ENCODE measurements around the gene CCL26. TPM values are rescaled to one million over a fixed set of nuclear protein-coding genes. Genes with fewer than 3 reads are reported as not detected.
A peak's percentile ranks its signal among the peaks of the same experiment; 100 is the strongest.

CCL26 gene
- total RNA-seq, 1 experiment from 2014 or later, result 0.49 TPM

DNA sequence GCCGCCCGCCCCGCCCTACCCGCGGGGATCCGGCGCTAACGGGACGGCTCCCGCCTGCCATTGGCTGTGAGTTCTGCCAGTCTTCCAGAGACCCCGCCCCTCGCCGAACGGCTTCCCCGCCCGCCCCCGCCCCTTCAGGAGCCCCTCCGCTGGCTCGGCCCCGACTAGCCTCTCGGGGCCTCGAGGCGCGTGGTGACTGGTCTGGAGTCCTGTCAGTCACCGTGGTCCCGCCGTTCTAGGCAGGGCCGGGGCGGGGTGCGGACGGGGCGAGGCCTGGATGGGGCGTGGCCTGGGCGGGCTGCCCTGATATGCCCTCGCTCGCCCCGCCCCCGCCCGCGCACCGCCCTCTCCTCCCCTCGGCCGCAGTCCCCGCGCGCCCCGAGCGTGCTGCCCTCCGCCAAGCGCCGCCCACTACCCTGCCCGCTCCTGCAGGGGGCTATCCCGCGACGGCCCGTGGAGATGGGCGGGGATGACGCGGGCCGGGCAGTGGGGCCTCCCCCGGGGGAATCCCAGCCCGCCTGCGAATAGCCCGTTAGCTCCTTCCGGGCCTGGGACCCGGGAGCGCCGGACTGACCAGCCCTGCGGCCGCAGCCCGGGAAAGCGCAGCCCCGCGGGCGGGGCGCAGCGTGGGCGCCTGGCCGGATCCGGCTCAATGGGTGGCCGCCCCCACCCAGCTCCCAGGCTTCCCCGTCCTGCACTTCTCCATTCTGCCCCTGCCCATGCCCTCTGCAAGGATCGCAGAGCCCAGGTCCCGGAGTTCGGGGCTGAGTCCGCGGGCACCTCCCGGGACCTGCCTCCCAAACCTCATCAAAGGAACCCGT, 32.8 kb downstream of the CCL26 start (continued):
- TF ChIP-seq, protein P1, sequence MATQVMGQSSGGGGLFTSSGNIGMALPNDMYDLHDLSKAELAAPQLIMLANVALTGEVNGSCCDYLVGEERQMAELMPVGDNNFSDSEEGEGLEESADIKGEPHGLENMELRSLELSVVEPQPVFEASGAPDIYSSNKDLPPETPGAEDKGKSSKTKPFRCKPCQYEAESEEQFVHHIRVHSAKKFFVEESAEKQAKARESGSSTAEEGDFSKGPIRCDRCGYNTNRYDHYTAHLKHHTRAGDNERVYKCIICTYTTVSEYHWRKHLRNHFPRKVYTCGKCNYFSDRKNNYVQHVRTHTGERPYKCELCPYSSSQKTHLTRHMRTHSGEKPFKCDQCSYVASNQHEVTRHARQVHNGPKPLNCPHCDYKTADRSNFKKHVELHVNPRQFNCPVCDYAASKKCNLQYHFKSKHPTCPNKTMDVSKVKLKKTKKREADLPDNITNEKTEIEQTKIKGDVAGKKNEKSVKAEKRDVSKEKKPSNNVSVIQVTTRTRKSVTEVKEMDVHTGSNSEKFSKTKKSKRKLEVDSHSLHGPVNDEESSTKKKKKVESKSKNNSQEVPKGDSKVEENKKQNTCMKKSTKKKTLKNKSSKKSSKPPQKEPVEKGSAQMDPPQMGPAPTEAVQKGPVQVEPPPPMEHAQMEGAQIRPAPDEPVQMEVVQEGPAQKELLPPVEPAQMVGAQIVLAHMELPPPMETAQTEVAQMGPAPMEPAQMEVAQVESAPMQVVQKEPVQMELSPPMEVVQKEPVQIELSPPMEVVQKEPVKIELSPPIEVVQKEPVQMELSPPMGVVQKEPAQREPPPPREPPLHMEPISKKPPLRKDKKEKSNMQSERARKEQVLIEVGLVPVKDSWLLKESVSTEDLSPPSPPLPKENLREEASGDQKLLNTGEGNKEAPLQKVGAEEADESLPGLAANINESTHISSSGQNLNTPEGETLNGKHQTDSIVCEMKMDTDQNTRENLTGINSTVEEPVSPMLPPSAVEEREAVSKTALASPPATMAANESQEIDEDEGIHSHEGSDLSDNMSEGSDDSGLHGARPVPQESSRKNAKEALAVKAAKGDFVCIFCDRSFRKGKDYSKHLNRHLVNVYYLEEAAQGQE (IDR thresholded peaks at IDR 0.05; ENCODE audit: low read depth), result no peak
- TF ChIP-seq RAD21 (IDR thresholded peaks at IDR 0.05; ENCODE audit: low read depth) (no peak), ZNF274 (IDR thresholded peaks at IDR 0.05; ENCODE audit: low read depth, low read length) (no peak), EZH2 (IDR thresholded peaks at IDR 0.05) (no peak), SRF (IDR thresholded peaks at IDR 0.05; ENCODE audit: low read depth) (no peak), CEBPB (IDR thresholded peaks at IDR 0.05; ENCODE audit: low read depth) (no peak), EGR1 (IDR thresholded peaks at IDR 0.05; ENCODE audit: low read depth) (peak; percentile 77), ATF3 (IDR thresholded peaks at IDR 0.05) (no peak), CBX3 (IDR thresholded peaks at IDR 0.05; ENCODE audit: low read depth) (no peak), EZH2phosphoT487 (IDR thresholded peaks at IDR 0.05; ENCODE audit: borderline replicate concordance) (no peak), SIN3A (IDR thresholded peaks at IDR 0.05; ENCODE audit: low read depth) (no peak), POLR2AphosphoS5 (IDR thresholded peaks at IDR 0.05; ENCODE audit: low read depth, low read length) (peak; percentile 10; the same call in 1 of the 2 replicates), JUND (IDR thresholded peaks at IDR 0.05) (no peak), SP1 (IDR thresholded peaks at IDR 0.05; ENCODE audit: low read depth) (peak; percentile 93), ZFX (IDR thresholded peaks at IDR 0.05) (peak; percentile 37; the same call in 1 of the 2 replicates)
- TF ChIP-seq, protein P2, sequence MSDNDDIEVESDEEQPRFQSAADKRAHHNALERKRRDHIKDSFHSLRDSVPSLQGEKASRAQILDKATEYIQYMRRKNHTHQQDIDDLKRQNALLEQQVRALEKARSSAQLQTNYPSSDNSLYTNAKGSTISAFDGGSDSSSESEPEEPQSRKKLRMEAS (IDR thresholded peaks at IDR 0.05), result no peak; the same call in 1 of the 2 replicates
